ENCODE measurements around the gene TMEM131. TPM values are rescaled to one million over a fixed set of nuclear protein-coding genes. Genes with fewer than 3 reads are reported as not detected.
"Not testable (repeated sequence)": the region's sequence is repeated elsewhere in the genome, so short reads cannot be mapped to it uniquely, and the experiment has no call there.

TMEM131 gene
- total RNA-seq, 1 donor, result 30.0 TPM

GRCh38 chr2:97918818-97919217, 76.9 kb downstream of the TMEM131 start:
- no peak for DNase-seq (ENCODE audit: insufficient read length, low spot score, missing footprints)
- TF ChIP-seq, protein P1, sequence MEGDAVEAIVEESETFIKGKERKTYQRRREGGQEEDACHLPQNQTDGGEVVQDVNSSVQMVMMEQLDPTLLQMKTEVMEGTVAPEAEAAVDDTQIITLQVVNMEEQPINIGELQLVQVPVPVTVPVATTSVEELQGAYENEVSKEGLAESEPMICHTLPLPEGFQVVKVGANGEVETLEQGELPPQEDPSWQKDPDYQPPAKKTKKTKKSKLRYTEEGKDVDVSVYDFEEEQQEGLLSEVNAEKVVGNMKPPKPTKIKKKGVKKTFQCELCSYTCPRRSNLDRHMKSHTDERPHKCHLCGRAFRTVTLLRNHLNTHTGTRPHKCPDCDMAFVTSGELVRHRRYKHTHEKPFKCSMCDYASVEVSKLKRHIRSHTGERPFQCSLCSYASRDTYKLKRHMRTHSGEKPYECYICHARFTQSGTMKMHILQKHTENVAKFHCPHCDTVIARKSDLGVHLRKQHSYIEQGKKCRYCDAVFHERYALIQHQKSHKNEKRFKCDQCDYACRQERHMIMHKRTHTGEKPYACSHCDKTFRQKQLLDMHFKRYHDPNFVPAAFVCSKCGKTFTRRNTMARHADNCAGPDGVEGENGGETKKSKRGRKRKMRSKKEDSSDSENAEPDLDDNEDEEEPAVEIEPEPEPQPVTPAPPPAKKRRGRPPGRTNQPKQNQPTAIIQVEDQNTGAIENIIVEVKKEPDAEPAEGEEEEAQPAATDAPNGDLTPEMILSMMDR (IDR thresholded peaks at IDR 0.05; ENCODE audit: extremely low read depth, low read depth, low read length), result no peak
- Histone ChIP-seq H3K4me2 (ENCODE audit: insufficient read depth, low read length) (no peak overlapping the region), H3K4me3 (ENCODE audit: insufficient read depth, low read length) (no peak overlapping the region), H3K27ac (ENCODE audit: low read depth, low read length) (no peak overlapping the region), H3K79me2 (ENCODE audit: insufficient read depth, low read length) (peaks cover 75% of the 10 kb centered on the region), H3K9me3 (ENCODE audit: low read depth, low read length) (peaks cover 2% of the 10 kb centered on the region), H3K4me1 (ENCODE audit: insufficient read depth, low read length) (no peaks in the 10 kb centered on the region), H2AFZ (ENCODE audit: low read length) (no peak overlapping the region), H3K36me3 (ENCODE audit: insufficient read depth, low read length) (no peaks in the 10 kb centered on the region), H4K20me1 (ENCODE audit: insufficient read depth, low read length) (peaks cover 15% of the 10 kb centered on the region), H3K27me3 (ENCODE audit: insufficient read depth, low read length) (no peaks in the 10 kb centered on the region)

DNA sequence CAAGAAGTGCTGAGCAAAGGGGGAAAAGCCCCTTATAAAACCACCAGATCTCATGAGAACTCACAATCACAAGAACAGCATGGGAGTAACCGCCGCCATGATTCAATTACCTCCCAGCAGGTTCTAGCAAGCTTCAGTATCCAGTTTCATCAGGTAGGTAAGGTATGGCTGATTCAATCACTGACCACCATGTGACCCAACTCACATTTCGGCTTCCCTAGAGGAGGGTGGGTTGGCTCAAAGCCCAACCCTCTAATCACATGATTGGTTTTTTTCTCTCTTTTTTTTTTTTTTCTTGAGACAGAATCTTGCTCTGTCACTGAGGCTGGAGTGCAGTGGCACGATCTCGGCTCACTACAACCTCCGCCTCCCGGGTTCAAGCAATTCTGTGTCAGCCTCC, 78.1 kb downstream of the TMEM131 start:
- H3K4me1 ChIP-seq (ENCODE audit: insufficient read depth, low read length); H3K9me3 ChIP-seq (ENCODE audit: low read depth, low read length); H3K4me3 ChIP-seq (ENCODE audit: insufficient read depth, low read length); H3K27me3 ChIP-seq (ENCODE audit: insufficient read depth, low read length); H3K4me2 ChIP-seq (ENCODE audit: insufficient read depth, low read length); DNase-seq (ENCODE audit: insufficient read length, low spot score, missing footprints); H3K36me3 ChIP-seq (ENCODE audit: insufficient read depth, low read length); H3K27ac ChIP-seq (ENCODE audit: low read depth, low read length); H2AFZ ChIP-seq (ENCODE audit: low read length): not testable (repeated sequence)
- H4K20me1 ChIP-seq (ENCODE audit: insufficient read depth, low read length), result peaks cover 17% of the 10 kb centered on the region
- peaks cover 86% of the 10 kb centered on the region for H3K79me2 ChIP-seq (ENCODE audit: insufficient read depth, low read length)

DNA sequence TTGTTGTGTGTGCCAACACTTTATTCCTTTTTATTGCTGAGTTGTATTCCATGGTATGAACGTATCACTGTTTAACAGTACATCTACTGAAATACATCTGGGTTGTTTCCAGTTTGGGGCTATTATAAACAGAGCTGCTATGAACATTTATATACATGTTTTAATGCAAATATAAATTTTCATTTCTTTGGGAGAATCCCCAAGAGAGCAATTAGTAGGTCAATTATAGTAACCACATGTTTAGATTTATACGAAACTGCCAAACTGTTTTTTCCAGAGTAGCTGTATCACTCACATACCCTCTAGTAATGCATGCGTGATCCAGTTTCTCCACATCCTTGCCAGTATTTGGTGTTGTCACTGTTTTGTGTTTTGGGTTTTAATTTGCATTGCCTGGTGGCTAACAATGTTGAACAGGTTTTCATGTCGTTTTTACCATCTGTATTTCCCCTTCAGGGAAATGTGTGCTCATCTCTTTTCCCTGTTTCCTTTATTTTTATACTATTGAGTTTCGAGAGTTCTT, 81.0 kb downstream of the TMEM131 start:
- Histone ChIP-seq H3K27me3 (ENCODE audit: insufficient read depth, low read length) (no peaks in the 10 kb centered on the region), H4K20me1 (ENCODE audit: insufficient read depth, low read length) (peaks cover 15% of the 10 kb centered on the region)
- DNase-seq (ENCODE audit: insufficient read length, low spot score, missing footprints), result no peak

DNA sequence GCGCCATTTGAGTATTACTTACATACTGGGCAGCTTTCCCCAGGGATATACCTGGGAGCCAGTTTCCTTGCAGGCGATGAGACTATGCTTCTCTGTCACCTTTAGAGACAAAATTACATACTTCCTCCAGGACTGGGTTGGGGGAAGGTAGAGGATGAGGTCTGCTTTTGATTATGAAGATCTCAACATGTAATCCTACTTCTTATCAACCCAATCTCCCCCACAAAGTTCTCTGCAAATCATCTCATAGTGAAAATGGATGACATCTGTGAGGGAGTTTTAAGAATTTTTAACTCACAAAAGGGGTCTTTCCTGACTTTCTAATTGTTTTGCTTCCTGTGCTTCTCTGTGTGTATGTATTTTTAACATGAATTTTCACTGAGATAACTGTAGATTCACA, 81.9 kb downstream of the TMEM131 start:
- TF ChIP-seq, protein P1 (IDR thresholded peaks at IDR 0.05; ENCODE audit: extremely low read depth, low read depth, low read length), result no peak

More for the DNA sequence above, 81.0 kb downstream of the TMEM131 start:
- Histone ChIP-seq H3K4me2 (ENCODE audit: insufficient read depth, low read length) (no peak overlapping the region), H3K79me2 (ENCODE audit: insufficient read depth, low read length) (peaks cover 77% of the 10 kb centered on the region), H2AFZ (ENCODE audit: low read length) (no peak overlapping the region), H3K27ac (ENCODE audit: low read depth, low read length) (no peak overlapping the region), H3K4me1 (ENCODE audit: insufficient read depth, low read length) (peaks cover 13% of the 10 kb centered on the region), H3K9me3 (ENCODE audit: low read depth, low read length) (no peaks in the 10 kb centered on the region), H3K36me3 (ENCODE audit: insufficient read depth, low read length) (no peaks in the 10 kb centered on the region), H3K4me3 (ENCODE audit: insufficient read depth, low read length) (no peak overlapping the region)
- TF ChIP-seq, protein P1 (IDR thresholded peaks at IDR 0.05; ENCODE audit: extremely low read depth, low read depth, low read length), result no peak

More for the DNA sequence above, 81.9 kb downstream of the TMEM131 start:
- H3K9me3 ChIP-seq (ENCODE audit: low read depth, low read length), result no peaks in the 10 kb centered on the region
- no peak overlapping the region for H3K4me3 ChIP-seq (ENCODE audit: insufficient read depth, low read length)
- no peak for DNase-seq (ENCODE audit: insufficient read length, low spot score, missing footprints)
- H3K27ac ChIP-seq (ENCODE audit: low read depth, low read length), result no peak overlapping the region
- H3K36me3 ChIP-seq (ENCODE audit: insufficient read depth, low read length), result no peaks in the 10 kb centered on the region
- H3K79me2 ChIP-seq (ENCODE audit: insufficient read depth, low read length), result peaks cover 77% of the 10 kb centered on the region
- peaks cover 15% of the 10 kb centered on the region for H4K20me1 ChIP-seq (ENCODE audit: insufficient read depth, low read length)
- no peak overlapping the region for H2AFZ ChIP-seq (ENCODE audit: low read length)
- H3K27me3 ChIP-seq (ENCODE audit: insufficient read depth, low read length), result no peaks in the 10 kb centered on the region
- H3K4me1 ChIP-seq (ENCODE audit: insufficient read depth, low read length), result peaks cover 13% of the 10 kb centered on the region
- H3K4me2 ChIP-seq (ENCODE audit: insufficient read depth, low read length), result no peak overlapping the region

Data from osteoblast (primary cell).